Spleen (tissue), 7 donors: Measurements from ENCODE around the gene COQ9.

Experiments
- POLR2A ChIP-seq, 3 donors: fragments of 450-650 bp; IDR thresholded peaks; one replicate each; pipeline ENCODE4 v1.5.1; 2017; ENCODE audit warnings: antibody characterized with exemption in 3 of 3, mild to moderate bottlenecking in 1 of 3
- POLR2AphosphoS5 ChIP-seq, 3 donors: sonication (generic); formaldehyde crosslinking; IDR thresholded peaks; one replicate each; pipeline ENCODE4 v1.5.1; 2017; ENCODE audit warnings: antibody characterized with exemption in 3 of 3
- TF ChIP-seq, protein P1 (sequence below), 11 experiments: fragments of 200-600 bp in 7 of 11; fragments of 450-650 bp in 4 of 11; sonication (generic) in 4 of 11; IDR thresholded peaks in 8 of 11; conservative IDR thresholded peaks in 3 of 11; 1 replicate in 7 of 11; 2 replicates in 4 of 11; pipeline versions ENCODE4 v1.4.0 to v1.8.0; 2016 to 2021; ENCODE audit warnings: antibody characterized with exemption in 11 of 11, inconsistent platforms in 4 of 11, mild to moderate bottlenecking in 1 of 11
- donor health status: DM: no; HTN: no; CAD: no; lungs with moderate emphysema.
- donor health status: DM: no; HTN: no; CAD: no.
- donor health status: DM: no; HTN: no; CAD: no.

DNA sequence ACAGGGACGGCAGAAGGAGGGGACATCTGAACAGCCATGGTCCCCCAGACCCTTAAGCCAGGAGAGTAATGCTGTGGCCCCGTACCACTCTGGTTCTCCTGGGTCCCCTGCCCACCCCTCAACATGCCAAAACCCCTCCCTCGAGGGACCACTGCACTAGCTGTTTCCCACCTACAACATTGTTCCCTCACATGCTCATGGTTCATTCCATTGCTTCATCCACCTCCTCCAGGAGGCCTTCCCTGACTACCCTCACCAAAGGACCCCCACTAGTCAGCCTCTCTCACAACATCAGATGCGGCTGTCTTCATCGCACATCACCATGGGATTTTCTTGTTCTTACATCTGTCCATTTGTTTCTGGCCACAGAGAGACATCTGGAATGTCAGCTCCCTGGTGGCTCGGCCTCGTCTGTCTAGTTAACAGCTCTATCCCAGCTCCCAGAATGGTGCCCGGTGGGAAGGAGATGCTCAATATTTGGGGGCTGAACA, 37.3 kb downstream of the COQ9 start:
- TF ChIP-seq, protein P1, sequence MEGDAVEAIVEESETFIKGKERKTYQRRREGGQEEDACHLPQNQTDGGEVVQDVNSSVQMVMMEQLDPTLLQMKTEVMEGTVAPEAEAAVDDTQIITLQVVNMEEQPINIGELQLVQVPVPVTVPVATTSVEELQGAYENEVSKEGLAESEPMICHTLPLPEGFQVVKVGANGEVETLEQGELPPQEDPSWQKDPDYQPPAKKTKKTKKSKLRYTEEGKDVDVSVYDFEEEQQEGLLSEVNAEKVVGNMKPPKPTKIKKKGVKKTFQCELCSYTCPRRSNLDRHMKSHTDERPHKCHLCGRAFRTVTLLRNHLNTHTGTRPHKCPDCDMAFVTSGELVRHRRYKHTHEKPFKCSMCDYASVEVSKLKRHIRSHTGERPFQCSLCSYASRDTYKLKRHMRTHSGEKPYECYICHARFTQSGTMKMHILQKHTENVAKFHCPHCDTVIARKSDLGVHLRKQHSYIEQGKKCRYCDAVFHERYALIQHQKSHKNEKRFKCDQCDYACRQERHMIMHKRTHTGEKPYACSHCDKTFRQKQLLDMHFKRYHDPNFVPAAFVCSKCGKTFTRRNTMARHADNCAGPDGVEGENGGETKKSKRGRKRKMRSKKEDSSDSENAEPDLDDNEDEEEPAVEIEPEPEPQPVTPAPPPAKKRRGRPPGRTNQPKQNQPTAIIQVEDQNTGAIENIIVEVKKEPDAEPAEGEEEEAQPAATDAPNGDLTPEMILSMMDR (IDR thresholded peaks at IDR 0.05 in 8 of 11, conservative IDR thresholded peaks at IDR 0.05 in 3 of 11), result no peak
- TF ChIP-seq POLR2A (IDR thresholded peaks at IDR 0.05) (no peak), POLR2AphosphoS5 (IDR thresholded peaks at IDR 0.05) (no peak)
